GM15510 (cell line): ENCODE results near the gene LZTS3.

Source experiments
- POLR2A ChIP-seq: IDR thresholded peaks from 3 replicates; pipeline ENCODE4 v1.6.1; 2011; ENCODE audit warnings: borderline replicate concordance; ENCODE audit not compliant: insufficient read length; ENCODE audit errors: extremely low read depth

LZTS3 gene

DNA sequence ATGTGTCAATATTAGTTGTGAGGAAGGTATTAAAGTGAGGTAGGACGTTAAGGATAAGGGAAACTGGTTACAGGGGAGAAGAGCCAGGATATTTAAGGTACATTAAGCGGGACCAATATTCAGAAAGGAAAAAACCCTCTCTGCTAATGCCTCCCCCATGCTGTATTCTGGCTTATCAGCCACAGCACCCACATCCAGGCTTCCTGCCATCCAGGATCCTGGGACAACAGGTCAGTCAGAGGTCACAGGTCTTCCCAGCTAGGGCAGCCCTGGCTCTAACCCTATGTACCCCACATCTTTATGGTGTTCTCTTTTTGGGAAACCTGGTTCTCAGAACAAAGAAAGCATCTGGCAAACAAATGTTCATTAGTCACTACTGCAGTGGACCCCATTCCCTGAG is 25.9 kb upstream of the LZTS3 start:
- TF ChIP-seq POLR2A: no peak

DNA sequence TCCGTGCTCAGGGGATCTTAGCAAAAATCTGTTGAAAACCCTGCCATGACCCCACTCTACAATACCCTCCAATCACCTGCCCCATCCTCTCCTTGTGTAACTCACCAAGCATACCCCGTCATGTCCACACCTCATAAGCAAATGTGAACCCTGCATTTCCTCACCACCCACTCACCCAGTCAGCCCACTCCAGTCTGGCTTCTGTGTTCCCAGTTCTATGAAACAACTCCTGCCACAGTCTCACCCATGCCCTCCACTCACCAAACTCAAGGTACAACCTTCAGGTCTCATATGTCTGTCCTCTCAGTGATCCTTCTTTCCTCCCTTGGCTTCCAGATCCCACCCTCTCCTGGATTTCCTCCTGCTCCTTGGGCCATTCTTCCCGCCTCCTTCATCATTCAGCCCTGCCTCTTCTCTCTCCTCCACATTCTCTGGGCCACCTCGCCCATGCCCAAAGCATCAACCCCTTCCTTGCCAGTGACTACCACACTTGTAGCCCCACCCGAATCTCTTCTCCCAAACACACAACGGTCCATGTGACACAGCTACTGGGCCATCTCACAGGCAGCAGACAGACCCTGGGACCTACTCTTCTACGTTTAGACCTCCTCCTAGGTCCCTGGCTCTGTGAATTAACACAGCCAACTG is 22.4 kb upstream of the LZTS3 start:
- no peak for TF ChIP-seq POLR2A

DNA sequence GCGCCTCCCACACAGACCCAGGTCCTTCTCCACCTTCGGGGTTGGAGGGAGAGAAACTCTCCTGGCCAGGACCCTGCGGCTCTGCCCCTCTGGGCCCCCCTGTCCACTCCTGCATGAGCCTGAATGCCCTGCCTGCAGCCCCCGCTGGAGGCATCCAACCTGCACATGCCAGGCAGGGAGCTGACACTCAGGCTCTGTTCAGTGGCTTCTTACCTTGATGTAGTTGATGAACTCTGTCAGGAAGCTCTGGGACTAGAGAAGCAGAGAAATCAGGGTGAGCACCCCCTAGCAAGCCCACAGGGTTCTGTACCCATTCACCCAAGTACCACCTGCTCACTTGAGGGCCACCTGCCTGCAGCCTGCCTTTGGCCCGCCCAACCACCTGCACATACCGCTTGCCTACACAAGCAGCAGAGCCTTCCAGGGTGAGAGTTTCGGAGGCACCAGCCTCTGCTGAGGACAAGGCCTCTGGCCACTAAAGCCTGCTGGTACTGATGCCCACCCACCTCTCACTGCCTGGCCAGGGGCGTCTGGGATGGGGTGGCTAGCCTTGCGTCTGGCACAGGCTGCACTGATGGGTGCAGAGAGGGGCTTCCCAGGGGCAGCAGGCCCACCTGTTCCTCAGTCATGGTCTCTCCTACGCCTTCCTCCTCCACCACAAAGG is 21.4 kb upstream of the LZTS3 start:
- TF ChIP-seq POLR2A: no peak

DNA sequence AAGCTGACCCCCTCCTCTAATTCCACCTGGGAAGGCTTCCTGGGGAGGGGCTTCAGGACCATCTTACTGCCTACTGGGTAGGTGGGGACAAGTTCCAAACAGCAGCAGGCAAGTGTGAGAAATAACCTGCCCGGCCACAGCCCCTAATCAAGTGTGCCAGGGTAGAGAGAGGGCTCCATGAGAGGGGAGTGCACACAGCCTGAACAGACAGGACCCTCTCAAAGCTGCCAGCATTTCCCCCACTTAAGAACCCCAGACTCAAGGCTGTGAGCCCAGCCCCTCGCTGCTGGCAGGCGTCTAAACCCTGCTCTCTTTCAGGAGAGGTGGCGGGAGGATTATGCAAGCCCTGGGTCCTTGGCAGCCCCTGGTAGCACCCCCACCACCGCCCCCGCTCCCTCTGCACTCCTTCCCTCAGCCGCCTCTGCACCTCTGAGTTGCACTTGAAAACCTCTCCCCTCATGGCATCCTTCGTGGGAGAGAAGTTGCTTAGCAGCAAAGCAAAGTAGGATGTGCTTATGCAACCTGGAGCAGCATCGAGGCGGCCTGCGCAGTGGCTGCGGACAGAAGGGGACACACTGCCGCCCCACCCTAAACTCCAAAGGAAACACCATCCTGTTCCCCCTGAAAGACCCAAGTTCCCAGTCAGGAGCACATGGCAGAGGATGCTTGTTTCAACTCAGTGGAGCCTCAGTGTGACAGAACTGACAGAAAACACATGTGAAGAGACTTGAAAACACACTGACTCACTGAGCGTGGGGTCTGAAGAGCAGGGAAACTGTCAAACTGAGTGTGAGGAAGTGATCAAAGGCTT is 20.7 kb upstream of the LZTS3 start:
- no peak for TF ChIP-seq POLR2A

DNA sequence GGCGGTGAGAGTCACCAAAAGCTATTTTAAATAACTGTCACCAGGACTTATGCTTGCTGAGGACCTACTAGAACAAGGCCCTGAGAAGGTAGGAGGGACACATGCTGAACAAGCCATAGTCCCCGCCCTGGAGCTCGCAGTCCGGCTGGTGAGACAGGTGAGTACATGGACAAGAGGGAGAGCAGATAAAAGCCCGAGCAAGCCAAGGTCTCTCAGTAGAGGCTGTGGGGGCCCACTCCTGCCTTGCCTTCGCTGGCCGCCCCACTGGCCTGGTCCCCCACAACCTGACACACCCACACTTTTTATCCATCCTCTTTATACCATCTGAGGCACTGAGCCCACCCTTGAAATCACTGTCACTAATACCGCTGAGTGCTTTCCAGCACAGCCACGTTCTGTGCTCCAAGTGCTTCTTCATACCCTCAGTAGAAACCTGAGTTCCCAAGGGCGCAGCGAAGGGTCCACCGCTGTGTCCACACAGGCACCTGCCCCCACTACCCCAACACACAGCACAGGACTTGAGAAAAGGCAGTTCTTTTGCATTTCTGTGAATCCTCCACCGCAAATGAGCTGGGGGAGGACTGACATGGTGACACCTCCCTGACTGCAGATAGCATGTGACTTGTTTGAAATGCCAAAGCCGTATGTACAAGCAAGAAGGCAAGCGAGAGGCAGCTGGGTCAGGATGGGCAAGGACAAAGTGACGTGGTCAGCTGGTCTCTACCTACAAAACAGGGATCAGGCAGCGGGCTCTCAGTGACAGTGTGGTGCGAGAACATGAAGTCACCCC is 19.1 kb upstream of the LZTS3 start:
- no peak for TF ChIP-seq POLR2A

DNA sequence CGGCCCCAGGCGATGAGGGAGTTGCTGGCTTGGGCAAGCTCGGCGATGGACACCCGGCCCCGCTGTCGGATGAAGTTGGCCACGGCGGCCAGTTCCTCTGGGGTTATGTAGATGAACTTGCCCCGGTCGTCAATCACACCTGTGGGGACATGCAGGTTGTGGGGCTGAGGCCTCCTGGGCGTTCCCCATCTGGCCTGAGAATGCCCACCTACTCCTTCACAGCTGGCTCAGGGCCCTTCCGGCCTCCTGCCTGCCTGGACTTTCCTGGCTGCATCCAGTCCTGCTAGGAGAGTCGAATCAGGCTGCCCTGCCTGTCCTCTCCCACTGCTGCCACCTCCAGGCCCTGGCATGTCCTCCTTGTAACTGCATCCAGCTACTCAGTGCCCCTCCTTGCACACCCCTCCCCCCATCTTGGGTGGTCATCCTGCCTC is 17.3 kb upstream of the LZTS3 start:
- TF ChIP-seq POLR2A: no peak

DNA sequence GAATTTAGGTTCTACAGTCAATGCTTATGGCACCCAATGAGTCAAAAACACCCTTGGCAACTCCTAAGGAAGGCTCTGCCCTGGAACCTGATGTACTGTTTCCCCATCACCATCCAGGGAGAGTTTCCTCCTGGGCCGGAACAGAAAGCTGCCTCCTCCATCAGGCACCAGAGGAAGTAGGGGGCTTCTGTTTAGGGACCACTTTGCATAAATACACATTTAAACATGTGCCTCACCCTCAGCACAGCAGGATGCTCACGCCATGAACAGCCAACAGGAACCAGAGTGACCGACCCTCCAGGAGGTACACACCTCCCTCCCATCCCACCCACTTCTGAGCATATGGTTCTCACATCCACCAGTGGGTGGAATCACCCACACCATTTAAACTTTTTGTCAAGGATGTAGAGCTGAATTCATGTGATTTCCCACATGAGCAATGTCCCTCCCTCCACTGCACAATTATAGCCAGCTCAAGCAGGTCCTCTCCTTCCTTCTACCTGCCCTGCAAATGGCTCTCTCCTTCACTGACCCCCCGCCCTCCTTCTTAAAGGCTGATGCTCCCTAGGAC is 16.3 kb upstream of the LZTS3 start:
- no peak for TF ChIP-seq POLR2A

DNA sequence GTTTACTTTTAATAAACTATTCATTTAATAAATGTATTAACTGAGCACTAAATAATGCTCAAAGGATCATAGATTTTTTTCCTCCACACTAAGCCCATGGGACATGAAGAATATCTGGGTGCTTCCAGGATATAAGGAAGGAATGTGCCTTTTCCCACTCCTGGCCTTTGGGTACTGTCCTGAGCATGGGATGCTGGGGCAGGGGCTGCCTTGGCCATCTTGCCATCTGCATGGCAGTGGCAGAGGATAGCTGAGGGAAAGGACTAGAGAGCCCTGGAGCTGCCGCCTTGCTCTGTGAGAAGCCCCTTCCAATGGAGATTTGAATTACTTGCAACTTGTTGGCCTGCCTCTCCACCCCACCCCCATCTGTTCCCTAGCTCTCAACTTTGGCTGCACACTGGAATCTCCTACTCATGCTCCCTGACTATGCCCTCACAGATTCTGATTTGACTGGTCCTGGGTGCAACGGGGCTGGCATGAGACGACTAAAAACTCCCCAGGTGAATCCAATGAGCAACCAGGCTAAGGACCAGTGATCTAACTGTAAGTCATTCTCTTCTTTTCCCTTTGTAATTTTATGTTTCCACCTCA is 15.6 kb upstream of the LZTS3 start:
- no peak for TF ChIP-seq POLR2A

DNA sequence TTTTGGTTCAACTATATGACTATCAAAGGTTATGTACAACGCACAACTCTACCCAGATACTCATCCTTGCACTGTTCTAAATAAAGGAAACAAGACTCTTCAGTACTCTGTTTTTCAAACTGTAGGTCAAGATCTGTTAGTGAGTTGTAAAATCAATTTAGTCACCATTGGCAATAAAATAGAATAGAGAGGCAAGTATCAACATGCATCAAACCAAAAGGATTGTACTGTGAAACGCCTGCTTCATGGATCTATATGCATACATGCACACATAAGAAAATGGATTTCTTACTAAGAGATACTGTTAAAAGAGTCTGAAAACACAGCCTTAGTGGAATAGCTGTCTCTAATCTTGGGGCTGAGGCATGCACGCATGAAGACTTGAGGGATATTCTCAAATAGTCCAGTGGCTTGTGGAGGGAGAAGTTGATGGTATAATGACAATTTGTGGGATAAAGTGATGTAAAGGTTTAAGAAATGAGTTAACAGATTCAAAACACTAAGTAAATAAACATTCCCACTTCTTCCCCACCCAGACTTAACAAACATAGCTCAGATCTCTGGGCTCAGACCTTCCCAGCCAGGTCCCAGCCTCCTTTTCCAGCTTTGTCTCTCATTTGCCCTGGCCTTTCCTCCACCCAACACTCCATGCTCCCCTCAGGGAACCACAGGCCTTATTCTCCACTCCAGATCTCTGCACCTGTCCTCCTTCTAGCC is 10.7 kb upstream of the LZTS3 start:
- no peak for TF ChIP-seq POLR2A

DNA sequence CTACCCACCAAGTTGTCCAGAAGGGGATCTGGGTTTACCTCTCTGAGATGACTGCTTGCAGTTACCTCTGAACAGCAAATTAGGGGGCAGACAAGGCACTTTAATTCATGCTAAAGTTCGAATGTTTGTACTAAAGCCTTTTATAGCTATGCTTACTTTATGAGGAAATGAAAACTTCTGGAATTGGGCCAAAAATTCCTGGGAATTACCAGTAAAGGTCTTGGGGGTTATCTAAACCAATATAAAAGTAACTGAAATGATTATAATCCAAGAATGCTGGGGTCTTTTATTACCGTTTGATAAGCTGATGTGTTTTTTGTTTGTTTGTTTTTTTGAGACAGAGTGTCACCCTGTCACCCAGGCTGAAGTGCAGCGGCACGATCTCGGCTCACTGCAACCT is 7.9 kb upstream of the LZTS3 start:
- TF ChIP-seq POLR2A: no peak

DNA sequence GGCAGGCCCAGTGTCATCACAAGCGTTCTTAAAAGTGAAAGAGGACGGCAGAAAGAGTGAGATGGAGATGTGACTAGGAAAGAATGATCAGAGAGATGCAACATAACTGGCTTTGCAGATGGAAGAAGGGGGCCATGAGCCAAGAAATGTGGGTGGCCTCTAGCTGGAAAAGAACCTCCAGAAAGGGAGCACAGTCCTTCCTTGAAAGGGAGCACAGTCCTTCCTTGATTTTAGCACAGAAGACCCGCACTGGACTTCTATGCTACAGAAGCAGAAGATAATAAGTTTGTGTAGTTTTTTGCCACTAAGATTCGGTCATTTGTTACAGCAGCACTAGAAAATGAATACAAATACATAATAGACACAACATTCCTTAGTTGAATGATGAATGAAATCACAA is 7.0 kb upstream of the LZTS3 start:
- TF ChIP-seq POLR2A: no peak

DNA sequence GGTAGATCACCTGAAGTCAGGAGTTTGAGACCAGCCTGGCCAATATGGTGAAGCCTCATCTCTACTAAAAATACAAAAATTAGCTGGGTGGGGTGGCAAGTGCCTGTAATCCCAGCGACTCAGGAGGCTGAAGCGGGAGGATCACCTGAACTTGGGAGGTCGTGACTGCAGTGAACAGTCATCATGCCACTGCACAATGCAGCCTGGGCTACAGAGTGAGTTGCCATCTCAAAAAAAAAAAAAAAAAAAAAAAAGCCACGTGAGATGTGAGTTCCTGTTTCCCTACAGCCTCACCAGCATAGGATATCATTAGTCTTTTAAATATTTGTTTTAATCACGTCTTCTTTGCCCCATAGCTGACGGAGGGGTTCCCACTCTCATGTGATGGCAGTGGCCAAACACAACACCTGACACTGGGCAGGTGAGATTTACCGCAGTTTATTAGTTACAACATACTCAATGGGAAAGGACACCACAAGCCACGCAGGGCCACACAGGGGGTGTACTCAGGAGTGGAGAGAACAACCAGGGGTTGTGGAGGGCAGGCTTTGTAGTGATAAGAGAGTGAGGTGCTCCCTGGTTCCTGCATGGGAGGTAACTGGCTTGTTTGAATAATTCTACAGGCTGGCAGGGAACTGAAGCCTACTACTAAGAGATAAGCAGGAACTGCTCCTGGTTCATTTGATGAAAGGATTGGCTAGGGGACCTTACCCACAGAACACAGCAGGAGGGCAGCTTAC is 4.6 kb upstream of the LZTS3 start:
- TF ChIP-seq POLR2A: no peak

DNA sequence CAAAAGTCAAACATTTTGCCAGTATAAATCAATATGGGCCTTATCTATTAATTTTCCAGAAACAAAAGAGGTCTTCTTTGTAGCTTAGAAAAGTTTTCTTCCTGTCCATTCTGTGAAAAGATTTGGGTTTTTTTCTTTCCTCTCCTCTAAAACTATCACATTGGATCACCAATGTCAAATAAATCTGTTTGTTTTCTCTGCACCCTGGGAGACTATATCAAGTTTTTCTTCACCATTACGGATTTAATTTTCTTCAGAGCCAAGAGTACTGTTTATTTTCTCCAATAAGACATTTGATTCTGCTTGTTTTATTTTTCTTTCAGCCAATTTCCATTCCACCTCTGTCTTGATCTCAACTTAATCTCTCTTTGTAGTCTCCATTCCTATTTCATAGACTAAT is 1.9 kb upstream of the LZTS3 start:
- TF ChIP-seq POLR2A: no peak

DNA sequence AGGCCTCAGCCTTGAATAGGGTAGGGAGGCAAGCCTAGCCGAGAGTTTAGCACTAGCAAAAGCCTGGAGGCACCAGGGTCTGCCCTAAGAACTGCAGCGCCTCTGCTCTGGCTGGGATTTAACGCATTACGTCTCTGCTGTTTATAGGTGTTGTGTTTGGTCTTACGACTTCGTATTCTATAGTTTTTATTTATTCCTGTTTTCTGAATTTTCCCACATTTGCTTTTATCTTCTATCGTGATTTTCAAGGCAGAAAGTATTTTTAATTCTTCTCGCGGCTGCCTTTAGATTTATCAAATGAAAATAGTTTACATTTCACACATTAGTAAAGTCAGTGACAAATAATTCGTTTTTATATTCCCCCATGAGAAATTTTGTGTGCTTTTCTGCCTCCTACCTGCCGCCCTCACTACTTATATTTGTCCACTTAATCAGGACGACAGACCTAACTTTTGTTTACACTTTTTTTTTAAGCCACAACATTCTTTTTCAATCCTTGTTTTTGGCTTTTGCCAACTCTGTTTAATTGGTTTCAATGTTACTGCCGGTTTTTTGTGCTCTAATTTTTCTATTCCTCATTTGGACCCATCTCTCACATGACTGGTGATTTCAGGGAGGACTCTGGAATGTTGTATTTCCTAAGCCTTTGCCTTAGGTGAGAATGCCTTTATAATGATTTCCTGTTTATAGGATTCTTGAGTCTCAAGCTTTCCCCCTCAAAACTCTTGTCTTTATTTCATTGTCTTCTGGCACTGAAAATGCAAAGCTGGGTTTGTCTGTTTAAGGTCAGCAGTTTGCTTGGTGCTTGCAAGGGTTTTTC is 1.3 kb upstream of the LZTS3 start:
- TF ChIP-seq POLR2A: no peak
